SK-N-SH (cell line): ENCODE data around the gene AP2S1. TPM values are rescaled to one million over a fixed set of nuclear protein-coding genes. Genes with fewer than 3 reads are reported as not detected.

Experiments used
- CTCF ChIA-PET: fragments of 300-600, 350-600 bp; formaldehyde crosslinking; extraction: SDS; loops from one replicate; lab custom pipeline; 2021; lab: Yijun Ruan, JAX
- POLR2A ChIA-PET: fragments of 350-600 bp; sonication (Branson Sonifier 250); formaldehyde crosslinking; extraction: SDS; loops from one replicate; lab custom pipeline; 2020; ENCODE audit warnings: antibody characterized with exemption, inconsistent platforms; lab: Yijun Ruan, JAX
- DNase-seq: peaks from one replicate; pipeline ENCODE4 v3.0.0; 2012
- H2AFZ ChIP-seq: fragments of 200-600 bp; sonication (generic); 2 replicates; pipeline ENCODE4 v1.8.1; 2016; ENCODE audit warnings: antibody characterized with exemption, mild to moderate bottlenecking, low read depth
- H3F3A ChIP-seq: fragments of 200-600 bp; sonication (generic); replicated peaks from 2 replicates; pipeline ENCODE3; 2016; ENCODE audit warnings: antibody characterized with exemption, mild to moderate bottlenecking; ENCODE audit not compliant: insufficient read depth
- H3K27ac ChIP-seq, 2 experiments: fragments of 200-500 bp in 1 of 2; fragments of 200-600 bp in 1 of 2; sonication (Bioruptor generic) in 1 of 2; sonication (generic), shearing (Covaris generic) in 1 of 2; 2 replicates each; pipeline versions ENCODE4 v1.5.1 to v1.6.1; 2014 to 2016; ENCODE audit warnings: low read depth in 2 of 2, inconsistent platforms in 1 of 2, low read length in 1 of 2, mild to moderate bottlenecking in 1 of 2, mixed read lengths in 1 of 2
- H3K27me3 ChIP-seq: fragments of 200-600 bp; sonication (generic), shearing (Covaris generic); 2 replicates; pipeline ENCODE4 v1.6.1; 2016; ENCODE audit warnings: mixed run types; ENCODE audit not compliant: insufficient read depth
- H3K36me3 ChIP-seq, 2 experiments: fragments of 200-500 bp in 1 of 2; fragments of 200-600 bp in 1 of 2; sonication (Bioruptor generic) in 1 of 2; sonication (generic) in 1 of 2; replicated peaks in 1 of 2; 2 replicates each; pipeline versions ENCODE3 to v1.5.1; 2014 to 2016; ENCODE audit warnings: low read length in 1 of 2, mild to moderate bottlenecking in 1 of 2; ENCODE audit not compliant: insufficient read depth in 2 of 2, control insufficient read depth in 1 of 2
- H3K4me1 ChIP-seq, 2 experiments: fragments of 200-500 bp in 1 of 2; fragments of 200-600 bp in 1 of 2; sonication (Bioruptor generic) in 1 of 2; sonication (generic), shearing (Covaris generic) in 1 of 2; 2 replicates each; pipeline versions ENCODE4 v1.5.1 to v1.6.1; 2014 to 2016; ENCODE audit warnings: low read depth in 1 of 2, low read length in 1 of 2, mixed run types in 1 of 2; ENCODE audit not compliant: insufficient read depth in 2 of 2, control insufficient read depth in 1 of 2
- H3K4me2 ChIP-seq: fragments of 200-600 bp; sonication (generic), shearing (Covaris generic); 2 replicates; pipeline ENCODE4 v1.6.1; 2017; ENCODE audit warnings: mixed run types
- H3K4me3 ChIP-seq, 2 experiments: fragments of 200-500 bp in 1 of 2; fragments of 200-600 bp in 1 of 2; sonication (Bioruptor generic) in 1 of 2; sonication (generic), shearing (Covaris generic) in 1 of 2; 2 replicates each; pipeline versions ENCODE4 v1.5.1 to v1.8.1; 2014 to 2016; ENCODE audit warnings: low read depth in 2 of 2, inconsistent platforms in 1 of 2, low read length in 1 of 2, mild to moderate bottlenecking in 1 of 2, mixed read lengths in 1 of 2, moderate library complexity in 1 of 2
- H3K79me2 ChIP-seq: fragments of 200-600 bp; sonication (generic); 2 replicates; pipeline ENCODE4 v1.8.1; 2017; ENCODE audit warnings: mild to moderate bottlenecking; ENCODE audit not compliant: insufficient read depth
- H3K9ac ChIP-seq: fragments of 200-600 bp; sonication (generic); 2 replicates; pipeline ENCODE4 v1.6.1; 2017; ENCODE audit warnings: mixed run types
- H3K9me2 ChIP-seq: fragments of 200-600 bp; sonication (generic); 2 replicates; pipeline ENCODE4 v1.6.1; 2017; ENCODE audit warnings: mixed run types
- H3K9me3 ChIP-seq: fragments of 200-600 bp; sonication (generic); 2 replicates; pipeline ENCODE4 v1.6.1; 2017; ENCODE audit warnings: mixed run types, mild to moderate bottlenecking, moderate library complexity
- H4K20me1 ChIP-seq: fragments of 200-600 bp; sonication (generic); 2 replicates; pipeline ENCODE4 v1.6.1; 2017; ENCODE audit warnings: mild to moderate bottlenecking, mixed run types; ENCODE audit not compliant: insufficient read depth
- CHD2 ChIP-seq: fragments of 150-350 bp; IDR thresholded peaks from 2 replicates; pipeline ENCODE4 v1.6.1; 2018; ENCODE audit warnings: low read length; ENCODE audit not compliant: partially characterized antibody
- FOSL2 ChIP-seq: IDR thresholded peaks from 2 replicates; pipeline ENCODE4 v1.4.0; 2012; ENCODE audit warnings: low read depth, mild to moderate bottlenecking, moderate library complexity, borderline replicate concordance
- FOXM1 ChIP-seq: IDR thresholded peaks from 2 replicates; pipeline ENCODE4 v1.4.0; 2012; ENCODE audit warnings: low read depth, mild to moderate bottlenecking
- GABPA ChIP-seq: IDR thresholded peaks from 2 replicates; pipeline ENCODE4 v1.4.0; 2012; ENCODE audit warnings: low read depth, mild to moderate bottlenecking
- GATA2 ChIP-seq: sonication (generic); formaldehyde crosslinking; IDR thresholded peaks from 2 replicates; pipeline ENCODE4 v1.5.0; 2020; ENCODE audit warnings: mild to moderate bottlenecking, missing genetic modification reagents
- JUND ChIP-seq: IDR thresholded peaks from 2 replicates; pipeline ENCODE4 v1.4.0; 2012
- MEF2A ChIP-seq: IDR thresholded peaks from 2 replicates; pipeline ENCODE4 v1.4.0; 2012; ENCODE audit warnings: low read depth, borderline replicate concordance
- NFIC ChIP-seq: IDR thresholded peaks from 2 replicates; pipeline ENCODE4 v1.4.0; 2012; ENCODE audit warnings: borderline replicate concordance
- NRF1 ChIP-seq: IDR thresholded peaks from 2 replicates; pipeline ENCODE4 v1.6.1; 2012; ENCODE audit warnings: low read depth, mild to moderate bottlenecking, low read length
- RAD21 ChIP-seq: IDR thresholded peaks from 2 replicates; pipeline ENCODE4 v1.6.1; 2012; ENCODE audit warnings: mild to moderate bottlenecking, low read length
- REST ChIP-seq: IDR thresholded peaks from 2 replicates; pipeline ENCODE4 v1.6.1; 2012; ENCODE audit warnings: mild to moderate bottlenecking, low read depth, low read length, moderate library complexity
- RXRA ChIP-seq: IDR thresholded peaks from 2 replicates; pipeline ENCODE4 v1.4.0; 2012; ENCODE audit warnings: low read depth, mild to moderate bottlenecking, borderline replicate concordance
- SIN3A ChIP-seq: IDR thresholded peaks from 2 replicates; pipeline ENCODE4 v1.6.1; 2012; ENCODE audit warnings: low read depth, mild to moderate bottlenecking, low read length, moderate library complexity, borderline replicate concordance
- SMC3 ChIP-seq: IDR thresholded peaks from 2 replicates; pipeline ENCODE4 v1.6.1; 2012; ENCODE audit warnings: low read depth, low read length, improper control_type of control experiment
- USF1 ChIP-seq: IDR thresholded peaks from 2 replicates; pipeline ENCODE4 v1.4.0; 2012; ENCODE audit warnings: low read depth, borderline replicate concordance
- YY1 ChIP-seq: IDR thresholded peaks from 2 replicates; pipeline ENCODE4 v1.4.0; 2012; ENCODE audit warnings: low read depth, mild to moderate bottlenecking
- WGBS: methylation state at CpG from one replicate; pipeline ENCODE4 v1.1.6; 2017; ENCODE audit warnings: low lambda C conversion rate; 5-methylcytosine and 5-hydroxymethylcytosine counted together
- polyA plus RNA-seq, 3 experiments: library from polyadenylated mRNA; depleted of rRNA; stranded (reverse); fragments of >200 nt; gene quantifications; 2 replicates each; pipeline ENCODE4 v1.2.3, GENCODE V29; 2012
- TF ChIP-seq, protein P1 (sequence below): fragments of 150-350 bp; IDR thresholded peaks from 2 replicates; pipeline ENCODE4 v1.6.1; 2017; ENCODE audit warnings: antibody characterized with exemption, low read length, low read depth, borderline replicate concordance
- TF ChIP-seq, protein P2 (sequence below): IDR thresholded peaks from 2 replicates; pipeline ENCODE4; 2012

Gene AP2S1
- polyA plus RNA-seq, 1 of the 3 experiments (the other 2 are of a cell fraction), result 565 TPM

GRCh38 chr19:46812977-46813838, 37.4 kb downstream of the AP2S1 start:
- no peaks in the 10 kb centered on the region for H3K9me2 ChIP-seq
- H3K9me3 ChIP-seq, result no peaks in the 10 kb centered on the region
- WGBS, result 68% methylated on average over 23 of the region's 24 CpGs
- no peak overlapping the region for H3K4me2 ChIP-seq
- no peak overlapping the region for H3K4me3 ChIP-seq
- TF ChIP-seq MEF2A (no peak), FOXM1 (no peak), NRF1 (no peak), USF1 (no peak), RXRA (no peak), GATA2 (no peak), SMC3 (no peak), SIN3A (no peak), NFIC (no peak), YY1 (no peak)
- TF ChIP-seq, protein P1, sequence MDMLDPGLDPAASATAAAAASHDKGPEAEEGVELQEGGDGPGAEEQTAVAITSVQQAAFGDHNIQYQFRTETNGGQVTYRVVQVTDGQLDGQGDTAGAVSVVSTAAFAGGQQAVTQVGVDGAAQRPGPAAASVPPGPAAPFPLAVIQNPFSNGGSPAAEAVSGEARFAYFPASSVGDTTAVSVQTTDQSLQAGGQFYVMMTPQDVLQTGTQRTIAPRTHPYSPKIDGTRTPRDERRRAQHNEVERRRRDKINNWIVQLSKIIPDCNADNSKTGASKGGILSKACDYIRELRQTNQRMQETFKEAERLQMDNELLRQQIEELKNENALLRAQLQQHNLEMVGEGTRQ, result no peak
- no peak overlapping the region for H3K9ac ChIP-seq
- H2AFZ ChIP-seq, result peak overlapping the region; percentile 72
- ChIA-PET CTCF (interaction anchor here (1.5 kb wide), 1 partner anchor 27 kb away, joined by 6 read pairs; no protein-coding TSS in a partner anchor), POLR2A (no interaction called here)
- no peak overlapping the region; a peak in 2 of 4 replicates for H3K27ac ChIP-seq
- H3K79me2 ChIP-seq, result no peaks in the 10 kb centered on the region
- no peaks in the 10 kb centered on the region for H3K27me3 ChIP-seq
- H4K20me1 ChIP-seq, result no peaks in the 10 kb centered on the region
- DNase-seq, result peak; percentile 67
- H3K4me1 ChIP-seq, result peaks cover 0 to 13% of the 10 kb centered on the region in 2 experiments; a peak in 1 of 4 replicates
- no peaks in the 10 kb centered on the region for H3F3A ChIP-seq
- no peaks in the 10 kb centered on the region for H3K36me3 ChIP-seq

- DNase-seq, result peak; percentile 2
- H3K4me2 ChIP-seq, result no peak overlapping the region
- H2AFZ ChIP-seq, result no peak overlapping the region
- no peaks in the 10 kb centered on the region for H3K9me3 ChIP-seq
- ChIA-PET POLR2A (no interaction called here), CTCF (no interaction called here)
- H3K27me3 ChIP-seq, result no peaks in the 10 kb centered on the region
- no peaks in the 10 kb centered on the region for H3K9me2 ChIP-seq
- no peak overlapping the region for H3K9ac ChIP-seq
- H4K20me1 ChIP-seq, result no peaks in the 10 kb centered on the region
- WGBS, result 91% methylated on average over 12 of the region's 13 CpGs
- peaks cover 0 to 13% of the 10 kb centered on the region in 2 experiments; a peak in 1 of 4 replicates for H3K4me1 ChIP-seq
- no peaks in the 10 kb centered on the region for H3K36me3 ChIP-seq
- no peaks in the 10 kb centered on the region for H3F3A ChIP-seq
- no peak overlapping the region for H3K27ac ChIP-seq
- no peak overlapping the region for H3K4me3 ChIP-seq
- no peaks in the 10 kb centered on the region for H3K79me2 ChIP-seq
- TF ChIP-seq USF1 (no peak), MEF2A (no peak), YY1 (no peak), FOSL2 (no peak), GABPA (no peak), FOXM1 (no peak), REST (no peak), JUND (no peak), CHD2 (no peak), RAD21 (no peak)
- TF ChIP-seq, protein P2, sequence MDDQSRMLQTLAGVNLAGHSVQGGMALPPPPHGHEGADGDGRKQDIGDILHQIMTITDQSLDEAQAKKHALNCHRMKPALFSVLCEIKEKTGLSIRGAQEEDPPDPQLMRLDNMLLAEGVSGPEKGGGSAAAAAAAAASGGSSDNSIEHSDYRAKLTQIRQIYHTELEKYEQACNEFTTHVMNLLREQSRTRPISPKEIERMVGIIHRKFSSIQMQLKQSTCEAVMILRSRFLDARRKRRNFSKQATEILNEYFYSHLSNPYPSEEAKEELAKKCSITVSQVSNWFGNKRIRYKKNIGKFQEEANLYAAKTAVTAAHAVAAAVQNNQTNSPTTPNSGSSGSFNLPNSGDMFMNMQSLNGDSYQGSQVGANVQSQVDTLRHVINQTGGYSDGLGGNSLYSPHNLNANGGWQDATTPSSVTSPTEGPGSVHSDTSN, result no peak
Measured at GRCh38 chr19:46809534-46810272, 40.9 kb downstream of the AP2S1 start.
